ENCODE data around the gene RBM11. TPM values are rescaled to one million over a fixed set of nuclear protein-coding genes. Genes with fewer than 3 reads are reported as not detected.

The RBM11 gene
- total RNA-seq, 4 donors from 2014 or later = 0.75 TPM; not detected in 3

DNA sequence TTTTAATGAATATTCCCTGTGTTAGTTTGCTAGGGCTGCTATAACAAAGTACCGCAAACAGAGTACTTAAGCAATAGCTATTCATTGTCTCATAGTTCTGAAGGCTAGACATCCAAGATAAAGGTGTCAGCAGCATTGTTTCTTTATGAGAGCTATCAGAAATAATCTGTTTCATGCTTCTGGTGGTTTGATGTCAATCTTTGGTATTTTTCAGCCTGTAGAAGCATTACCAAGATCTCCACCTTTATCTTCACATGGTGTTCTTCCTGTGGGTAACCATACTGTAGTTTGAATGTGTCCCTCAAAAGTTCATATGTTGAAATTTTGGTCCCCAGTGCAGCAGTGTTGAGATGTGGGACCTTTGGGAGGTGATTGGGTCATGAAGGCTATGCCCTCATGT, 7.4 kb downstream of the RBM11 start:
- ATAC-seq = no peak
- Histone ChIP-seq H3K36me3 (no peaks in the 10 kb centered on the region), H3K9me3 (no peaks in the 10 kb centered on the region), H3K4me3 (no peak overlapping the region), H3K27ac (no peak overlapping the region), H3K27me3 (no peaks in the 10 kb centered on the region), H3K4me1 (no peaks in the 10 kb centered on the region)
- TF ChIP-seq, protein P1, sequence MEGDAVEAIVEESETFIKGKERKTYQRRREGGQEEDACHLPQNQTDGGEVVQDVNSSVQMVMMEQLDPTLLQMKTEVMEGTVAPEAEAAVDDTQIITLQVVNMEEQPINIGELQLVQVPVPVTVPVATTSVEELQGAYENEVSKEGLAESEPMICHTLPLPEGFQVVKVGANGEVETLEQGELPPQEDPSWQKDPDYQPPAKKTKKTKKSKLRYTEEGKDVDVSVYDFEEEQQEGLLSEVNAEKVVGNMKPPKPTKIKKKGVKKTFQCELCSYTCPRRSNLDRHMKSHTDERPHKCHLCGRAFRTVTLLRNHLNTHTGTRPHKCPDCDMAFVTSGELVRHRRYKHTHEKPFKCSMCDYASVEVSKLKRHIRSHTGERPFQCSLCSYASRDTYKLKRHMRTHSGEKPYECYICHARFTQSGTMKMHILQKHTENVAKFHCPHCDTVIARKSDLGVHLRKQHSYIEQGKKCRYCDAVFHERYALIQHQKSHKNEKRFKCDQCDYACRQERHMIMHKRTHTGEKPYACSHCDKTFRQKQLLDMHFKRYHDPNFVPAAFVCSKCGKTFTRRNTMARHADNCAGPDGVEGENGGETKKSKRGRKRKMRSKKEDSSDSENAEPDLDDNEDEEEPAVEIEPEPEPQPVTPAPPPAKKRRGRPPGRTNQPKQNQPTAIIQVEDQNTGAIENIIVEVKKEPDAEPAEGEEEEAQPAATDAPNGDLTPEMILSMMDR (IDR thresholded peaks at IDR 0.05 in 4 of 5, conservative IDR thresholded peaks at IDR 0.05 in 1 of 5) = no peak
- TF ChIP-seq POLR2A (IDR thresholded peaks at IDR 0.05) = no peak
- intact Hi-C loops (cut with DNase I; ENCODE audit: low total_unique reads) (no loop called here), in situ Hi-C loops (cut with MboI; ENCODE audit: low sequenced_read_pairs in 4 of 4) (no loop called here)
- DNase-seq = no peak

DNA sequence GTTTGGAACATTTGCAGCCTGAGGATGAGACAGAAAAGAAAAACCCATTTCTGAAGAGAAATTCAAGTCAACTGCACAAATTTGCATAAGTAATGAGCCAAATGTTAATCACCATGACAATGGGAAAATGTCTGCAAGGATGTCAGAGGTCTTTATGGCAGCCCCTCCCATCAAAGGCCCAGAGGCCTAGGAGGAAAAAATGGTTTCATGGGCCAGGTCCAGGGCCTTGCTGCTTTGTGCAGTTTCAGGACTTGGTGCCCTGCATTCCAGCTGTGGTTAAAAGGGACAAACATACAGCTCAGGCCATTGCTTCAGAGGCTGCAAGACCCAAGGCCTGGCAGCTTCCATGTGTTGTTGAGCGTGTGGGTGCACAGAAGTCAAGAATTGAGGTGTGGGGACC, 13.4 kb downstream of the RBM11 start:
- Histone ChIP-seq H3K27ac (no peak overlapping the region), H3K4me3 (no peak overlapping the region), H3K36me3 (no peaks in the 10 kb centered on the region), H3K9me3 (no peaks in the 10 kb centered on the region), H3K27me3 (no peaks in the 10 kb centered on the region), H3K4me1 (no peaks in the 10 kb centered on the region)
- DNase-seq (no peak), ATAC-seq (no peak)
- in situ Hi-C loops (cut with MboI; ENCODE audit: low sequenced_read_pairs in 4 of 4) = no loop called here
- TF ChIP-seq, protein P1 (IDR thresholded peaks at IDR 0.05 in 4 of 5, conservative IDR thresholded peaks at IDR 0.05 in 1 of 5) = no peak
- TF ChIP-seq POLR2A (IDR thresholded peaks at IDR 0.05) = no peak
- intact Hi-C loops (cut with DNase I; ENCODE audit: low total_unique reads) = no loop called here

DNA sequence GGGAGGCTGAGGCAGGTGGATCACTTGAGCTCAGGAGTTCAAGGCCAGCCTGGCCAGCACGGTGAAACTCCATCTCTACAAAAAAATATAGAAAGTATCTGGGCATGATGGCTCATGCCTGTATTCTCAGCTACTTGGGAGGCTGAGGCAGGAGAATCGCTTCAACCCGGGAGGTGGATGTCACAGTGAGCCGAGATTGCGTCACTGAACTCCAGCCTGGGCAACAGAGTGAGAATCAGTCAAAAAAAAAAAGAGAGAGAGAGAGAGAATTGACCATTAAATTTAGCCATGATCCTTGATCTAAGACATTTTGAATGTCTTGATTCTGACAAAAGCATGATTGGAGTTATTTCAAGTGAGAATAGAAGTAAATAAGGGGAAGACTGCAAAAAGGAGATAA, 19.1 kb downstream of the RBM11 start:
- H3K9me3 ChIP-seq = no peaks in the 10 kb centered on the region
- H3K27me3 ChIP-seq = no peaks in the 10 kb centered on the region
- ATAC-seq (no peak), DNase-seq (no peak)
- intact Hi-C loops (cut with DNase I; ENCODE audit: low total_unique reads) = no loop called here
- in situ Hi-C loops (cut with MboI; ENCODE audit: low sequenced_read_pairs in 4 of 4) = no loop called here
- no peak overlapping the region for H3K4me3 ChIP-seq
- H3K4me1 ChIP-seq = no peaks in the 10 kb centered on the region
- H3K27ac ChIP-seq = no peak overlapping the region
- TF ChIP-seq, protein P1 (IDR thresholded peaks at IDR 0.05 in 4 of 5, conservative IDR thresholded peaks at IDR 0.05 in 1 of 5) = no peak
- TF ChIP-seq POLR2A (IDR thresholded peaks at IDR 0.05) = no peak
- no peaks in the 10 kb centered on the region for H3K36me3 ChIP-seq

DNA sequence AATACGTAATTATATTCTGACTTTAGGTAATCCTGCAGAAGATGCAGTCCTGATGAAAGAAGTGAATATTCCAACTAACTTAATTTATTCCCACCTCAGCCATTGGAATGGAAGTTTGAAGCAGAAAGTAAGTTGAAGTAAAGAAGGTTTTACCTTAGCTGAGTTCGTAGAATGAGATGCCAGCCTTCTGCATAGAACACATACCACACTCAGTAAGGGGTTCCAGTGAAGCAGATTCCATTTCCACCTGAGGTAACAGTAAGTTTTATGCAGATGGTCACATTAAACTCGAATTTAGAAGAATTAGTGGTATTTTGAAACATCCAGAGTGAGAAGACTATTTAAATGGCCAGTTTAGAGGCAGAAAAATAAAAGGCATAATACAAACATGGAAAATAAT, 20.2 kb downstream of the RBM11 start:
- in situ Hi-C loops (cut with MboI; ENCODE audit: low sequenced_read_pairs in 4 of 4) (no loop called here), intact Hi-C loops (cut with DNase I; ENCODE audit: low total_unique reads) (no loop called here)
- Histone ChIP-seq H3K36me3 (no peaks in the 10 kb centered on the region), H3K27ac (no peak overlapping the region), H3K27me3 (no peaks in the 10 kb centered on the region), H3K4me3 (no peak overlapping the region), H3K9me3 (no peaks in the 10 kb centered on the region), H3K4me1 (no peaks in the 10 kb centered on the region)
- TF ChIP-seq, protein P1 (IDR thresholded peaks at IDR 0.05 in 4 of 5, conservative IDR thresholded peaks at IDR 0.05 in 1 of 5) = no peak
- no peak for TF ChIP-seq POLR2A (IDR thresholded peaks at IDR 0.05)
- DNase-seq = no peak
- no peak for ATAC-seq

DNA sequence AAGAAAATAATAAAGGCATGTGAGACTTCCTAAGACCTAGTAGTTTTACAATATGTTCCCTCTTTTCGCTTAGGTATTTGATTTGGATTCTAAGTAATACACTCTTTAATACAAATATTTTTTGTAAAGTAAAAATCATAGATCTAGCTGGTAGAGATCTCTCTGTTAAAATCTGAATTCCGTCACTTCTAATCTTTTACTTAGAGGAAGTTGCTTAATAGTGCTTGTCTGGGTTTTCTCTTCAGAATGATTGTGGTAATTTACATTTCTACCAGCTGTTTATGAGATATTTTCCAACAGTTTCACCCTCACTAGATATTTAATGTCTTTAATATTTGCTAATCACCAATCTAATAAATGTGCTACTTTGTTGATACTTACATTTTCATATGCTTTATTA, 23.3 kb downstream of the RBM11 start:
- TF ChIP-seq, protein P1 (IDR thresholded peaks at IDR 0.05 in 4 of 5, conservative IDR thresholded peaks at IDR 0.05 in 1 of 5) = no peak
- no peak for TF ChIP-seq POLR2A (IDR thresholded peaks at IDR 0.05)
- ATAC-seq = no peak
- no peaks in the 10 kb centered on the region for H3K9me3 ChIP-seq
- no peaks in the 10 kb centered on the region for H3K36me3 ChIP-seq
- no peak overlapping the region for H3K4me3 ChIP-seq
- H3K27ac ChIP-seq = no peak overlapping the region
- H3K27me3 ChIP-seq = no peaks in the 10 kb centered on the region
- no peaks in the 10 kb centered on the region for H3K4me1 ChIP-seq
- intact Hi-C loops (cut with DNase I; ENCODE audit: low total_unique reads) = no loop called here
- in situ Hi-C loops (cut with MboI; ENCODE audit: low sequenced_read_pairs in 4 of 4) = no loop called here
- no peak for DNase-seq
